ENCODE measurements around the gene TRMT1L.

DNA sequence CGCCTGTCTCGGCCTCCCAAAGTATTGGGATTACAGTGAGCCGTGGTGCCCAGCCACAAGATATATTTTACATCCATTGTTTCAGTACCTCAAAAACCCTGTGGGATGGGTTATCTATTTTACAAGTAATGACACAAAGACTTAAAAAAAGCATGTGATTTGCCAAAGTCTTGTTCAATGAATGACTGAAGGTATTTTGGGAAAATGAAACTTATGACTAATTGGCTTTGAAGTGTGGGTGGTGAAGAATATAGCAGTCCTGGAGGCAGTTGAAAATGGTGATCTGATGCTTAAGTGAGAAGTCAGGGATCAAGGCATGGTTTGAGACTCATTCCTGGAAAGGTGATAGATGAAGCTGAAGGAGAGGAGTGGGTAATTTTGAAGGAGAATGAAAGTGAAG, 3.2 kb upstream of the TRMT1L start:
- no peak for TF ChIP-seq POLR2AphosphoS5 (IDR thresholded peaks at IDR 0.05)
- TF ChIP-seq, protein P1, sequence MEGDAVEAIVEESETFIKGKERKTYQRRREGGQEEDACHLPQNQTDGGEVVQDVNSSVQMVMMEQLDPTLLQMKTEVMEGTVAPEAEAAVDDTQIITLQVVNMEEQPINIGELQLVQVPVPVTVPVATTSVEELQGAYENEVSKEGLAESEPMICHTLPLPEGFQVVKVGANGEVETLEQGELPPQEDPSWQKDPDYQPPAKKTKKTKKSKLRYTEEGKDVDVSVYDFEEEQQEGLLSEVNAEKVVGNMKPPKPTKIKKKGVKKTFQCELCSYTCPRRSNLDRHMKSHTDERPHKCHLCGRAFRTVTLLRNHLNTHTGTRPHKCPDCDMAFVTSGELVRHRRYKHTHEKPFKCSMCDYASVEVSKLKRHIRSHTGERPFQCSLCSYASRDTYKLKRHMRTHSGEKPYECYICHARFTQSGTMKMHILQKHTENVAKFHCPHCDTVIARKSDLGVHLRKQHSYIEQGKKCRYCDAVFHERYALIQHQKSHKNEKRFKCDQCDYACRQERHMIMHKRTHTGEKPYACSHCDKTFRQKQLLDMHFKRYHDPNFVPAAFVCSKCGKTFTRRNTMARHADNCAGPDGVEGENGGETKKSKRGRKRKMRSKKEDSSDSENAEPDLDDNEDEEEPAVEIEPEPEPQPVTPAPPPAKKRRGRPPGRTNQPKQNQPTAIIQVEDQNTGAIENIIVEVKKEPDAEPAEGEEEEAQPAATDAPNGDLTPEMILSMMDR (IDR thresholded peaks at IDR 0.05 in 8 of 11, conservative IDR thresholded peaks at IDR 0.05 in 3 of 11) = no peak

Measured in spleen (tissue), 7 donors.